Smooth muscle cell (in vitro differentiated cells): ENCODE results near the gene LHX2. TPM values are rescaled to one million over a fixed set of nuclear protein-coding genes. Genes with fewer than 3 reads are reported as not detected.

Source experiments
- DNase-seq: peaks from one replicate; lab custom pipeline; 2025; ENCODE audit not compliant: unreplicated experiment; lab: John Stamatoyannopoulos, UW
- H2AFZ ChIP-seq: fragments of 200-600 bp; sonication (generic); 2 replicates; pipeline ENCODE4 v1.6.0; 2016; ENCODE audit warnings: antibody characterized with exemption, low read depth, mild to moderate bottlenecking
- H3F3A ChIP-seq: fragments of 200-600 bp; sonication (generic); 2 replicates; pipeline ENCODE4 v1.6.0; 2017; ENCODE audit warnings: antibody characterized with exemption, low read depth
- H3K27ac ChIP-seq: fragments of 200-600 bp; sonication (generic); 2 replicates; pipeline ENCODE4 v1.5.1; 2016; ENCODE audit warnings: low read depth, mild to moderate bottlenecking
- H3K27me3 ChIP-seq: fragments of 200-600 bp; sonication (generic); 2 replicates; pipeline ENCODE4 v1.6.1; 2016; ENCODE audit warnings: low read depth, mild to moderate bottlenecking
- H3K36me3 ChIP-seq: fragments of 200-600 bp; sonication (generic); 2 replicates; pipeline ENCODE4 v1.5.1; 2016; ENCODE audit warnings: low read depth
- H3K4me1 ChIP-seq: fragments of 200-600 bp; sonication (generic); 2 replicates; pipeline ENCODE4 v1.5.1; 2016; ENCODE audit warnings: low read depth
- H3K4me2 ChIP-seq: fragments of 200-600 bp; sonication (generic); 2 replicates; pipeline ENCODE4 v1.6.0; 2016; ENCODE audit warnings: mild to moderate bottlenecking
- H3K4me3 ChIP-seq: fragments of 200-600 bp; sonication (generic); 2 replicates; pipeline ENCODE4 v1.5.1; 2016; ENCODE audit warnings: mild to moderate bottlenecking
- H3K79me2 ChIP-seq: fragments of 200-600 bp; sonication (generic); 2 replicates; pipeline ENCODE4 v1.6.0; 2016; ENCODE audit warnings: low read depth, mild to moderate bottlenecking
- H3K9ac ChIP-seq: fragments of 200-600 bp; sonication (generic); 2 replicates; pipeline ENCODE4 v1.6.0; 2016; ENCODE audit warnings: low read depth
- H3K9me3 ChIP-seq: fragments of 200-600 bp; sonication (generic); replicated peaks from 2 replicates; pipeline ENCODE4 v1.5.1; 2016; ENCODE audit warnings: low read depth
- H4K20me1 ChIP-seq: fragments of 200-600 bp; sonication (generic); 2 replicates; pipeline ENCODE4 v1.6.0; 2016; ENCODE audit warnings: low read depth
- WGBS: methylation state at CpG from one replicate; pipeline ENCODE4 v1.1.7; 2016; ENCODE audit warnings: low lambda C conversion rate; 5-methylcytosine and 5-hydroxymethylcytosine counted together
- polyA plus RNA-seq: library from polyadenylated mRNA; unstranded; fragments of >200 nt; fragmentation: Nextera tagmentation; extraction: Ambion mirVana; gene quantifications from 2 replicates; pipeline ENCODE4 v1.2.1, GENCODE V29; 2016
- total RNA-seq: library from RNA; depleted of rRNA; stranded (reverse); fragments of >200 nt; gene quantifications from 2 replicates; pipeline ENCODE4 v1.2.3, GENCODE V29; 2014
- TF ChIP-seq, protein P1 (sequence below): fragments of 200-600 bp; sonication (generic); IDR thresholded peaks from 2 replicates; pipeline ENCODE4 v1.5.1; 2017; ENCODE audit warnings: borderline replicate concordance, mild to moderate bottlenecking, antibody characterized with exemption; ENCODE audit not compliant: insufficient read depth, poor library complexity, severe bottlenecking

The LHX2 gene
- total and polyA plus RNA-seq, 2 experiments from 2014 or later: not detected

DNA sequence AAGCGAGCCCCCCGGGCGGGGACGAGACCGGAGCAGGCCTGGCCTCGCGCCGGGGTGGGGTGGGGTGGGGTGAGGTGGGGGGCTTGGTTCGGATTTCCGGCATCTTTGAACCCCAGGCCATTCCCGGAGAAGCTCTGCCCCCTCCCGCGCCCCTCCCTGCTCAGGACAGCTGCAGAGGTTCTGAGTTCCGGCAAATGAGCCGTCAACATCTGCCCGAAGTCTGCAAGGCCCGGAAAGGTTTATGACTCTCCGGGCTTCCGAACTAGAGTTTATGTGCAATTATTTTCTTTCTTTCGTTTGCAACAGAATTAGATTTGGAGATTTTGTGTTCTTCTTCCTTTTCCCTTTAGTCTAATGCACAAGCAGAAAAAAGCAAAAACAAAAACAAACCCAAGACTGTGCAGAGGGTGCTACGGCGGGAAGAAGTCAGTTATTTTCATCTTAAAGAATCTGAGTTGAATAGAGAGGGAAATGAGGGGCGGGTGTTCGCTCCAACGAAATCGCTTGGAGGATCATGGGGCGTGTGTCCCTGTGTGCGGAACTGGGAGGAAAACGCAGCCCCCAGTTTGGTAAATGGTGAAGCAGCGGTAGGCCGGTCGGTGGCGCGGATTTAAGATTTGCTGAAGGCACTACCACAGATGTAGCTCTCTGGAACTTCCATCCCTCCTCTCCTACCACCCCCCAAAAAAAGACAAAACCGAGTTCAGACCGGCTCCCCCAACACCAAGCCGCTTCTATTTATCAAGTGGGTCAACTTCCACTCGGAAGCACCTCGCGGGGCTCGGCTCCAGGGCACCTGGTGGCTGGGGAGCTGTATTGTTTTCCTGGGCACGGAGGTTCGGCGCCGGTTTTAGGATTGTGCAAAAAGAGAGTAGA, 4.8 kb downstream of the LHX2 start:
- WGBS: 7% methylated on average over 37 of the region's 45 CpGs
- no peak for DNase-seq
- Histone ChIP-seq H4K20me1 (peaks cover 4% of the 10 kb centered on the region), H3K27ac (no peak overlapping the region), H3K36me3 (no peaks in the 10 kb centered on the region), H3K9me3 (no peaks in the 10 kb centered on the region), H3K4me2 (no peak overlapping the region), H3K79me2 (no peaks in the 10 kb centered on the region), H2AFZ (no peak overlapping the region), H3K9ac (no peak overlapping the region), H3K27me3 (peaks cover 100% of the 10 kb centered on the region), H3K4me1 (peaks cover 11% of the 10 kb centered on the region), H3F3A (no peaks in the 10 kb centered on the region), H3K4me3 (no peak overlapping the region)
- TF ChIP-seq, protein P1, sequence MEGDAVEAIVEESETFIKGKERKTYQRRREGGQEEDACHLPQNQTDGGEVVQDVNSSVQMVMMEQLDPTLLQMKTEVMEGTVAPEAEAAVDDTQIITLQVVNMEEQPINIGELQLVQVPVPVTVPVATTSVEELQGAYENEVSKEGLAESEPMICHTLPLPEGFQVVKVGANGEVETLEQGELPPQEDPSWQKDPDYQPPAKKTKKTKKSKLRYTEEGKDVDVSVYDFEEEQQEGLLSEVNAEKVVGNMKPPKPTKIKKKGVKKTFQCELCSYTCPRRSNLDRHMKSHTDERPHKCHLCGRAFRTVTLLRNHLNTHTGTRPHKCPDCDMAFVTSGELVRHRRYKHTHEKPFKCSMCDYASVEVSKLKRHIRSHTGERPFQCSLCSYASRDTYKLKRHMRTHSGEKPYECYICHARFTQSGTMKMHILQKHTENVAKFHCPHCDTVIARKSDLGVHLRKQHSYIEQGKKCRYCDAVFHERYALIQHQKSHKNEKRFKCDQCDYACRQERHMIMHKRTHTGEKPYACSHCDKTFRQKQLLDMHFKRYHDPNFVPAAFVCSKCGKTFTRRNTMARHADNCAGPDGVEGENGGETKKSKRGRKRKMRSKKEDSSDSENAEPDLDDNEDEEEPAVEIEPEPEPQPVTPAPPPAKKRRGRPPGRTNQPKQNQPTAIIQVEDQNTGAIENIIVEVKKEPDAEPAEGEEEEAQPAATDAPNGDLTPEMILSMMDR: no peak

GRCh38 chr9:124017051-124017928, 5.7 kb downstream of the LHX2 start:
- Histone ChIP-seq H4K20me1 (peaks cover 4% of the 10 kb centered on the region), H2AFZ (no peak overlapping the region), H3K4me3 (peak overlapping the region; percentile 26), H3K4me2 (peak overlapping the region; percentile 83), H3K36me3 (no peaks in the 10 kb centered on the region), H3F3A (no peaks in the 10 kb centered on the region), H3K27me3 (peaks cover 100% of the 10 kb centered on the region), H3K79me2 (no peaks in the 10 kb centered on the region), H3K4me1 (peaks cover 11% of the 10 kb centered on the region), H3K27ac (no peak overlapping the region), H3K9ac (no peak overlapping the region), H3K9me3 (no peaks in the 10 kb centered on the region)
- no peak for DNase-seq
- WGBS: 3% methylated on average over 40 of the region's 73 CpGs
- TF ChIP-seq, protein P1: no peak

DNA sequence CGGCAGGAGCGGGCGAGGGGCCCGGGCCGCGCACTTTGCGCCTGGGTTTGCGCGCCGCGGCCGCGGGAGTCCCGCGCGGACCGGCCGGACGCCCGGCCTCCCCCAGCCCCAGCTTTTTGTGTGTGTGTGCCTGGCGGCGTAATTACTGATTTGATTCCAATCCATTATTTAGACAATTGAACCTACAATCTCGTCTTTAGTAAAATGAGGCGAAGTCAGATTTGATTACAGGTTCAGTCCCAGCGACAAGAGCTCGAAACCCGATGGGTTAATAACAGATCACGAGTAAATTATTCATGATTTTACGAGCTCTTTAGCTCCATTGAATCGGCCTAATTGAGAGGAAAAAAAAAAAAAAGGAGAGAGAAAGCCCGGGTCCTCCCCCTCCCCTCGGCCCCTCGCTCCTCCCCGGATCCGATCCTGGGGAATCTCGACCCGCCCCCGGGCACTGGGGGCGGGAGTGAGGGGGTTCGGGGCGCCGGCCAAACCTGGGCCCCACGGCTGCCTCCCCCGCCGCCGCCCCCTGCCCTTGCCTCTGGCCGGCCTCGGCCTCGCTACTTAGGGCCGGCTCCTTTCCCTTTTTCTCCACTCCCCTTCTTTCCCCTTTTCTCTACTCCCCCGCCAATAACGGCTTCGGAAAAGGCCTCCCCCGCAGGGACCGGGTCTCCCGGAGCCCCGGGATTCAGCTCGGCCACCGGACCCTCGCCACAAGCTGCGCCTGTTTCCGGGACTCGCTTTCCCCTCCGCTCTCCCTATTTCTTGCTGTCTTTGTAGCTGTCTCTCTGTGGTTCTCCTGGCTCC, 6.6 kb downstream of the LHX2 start:
- peaks cover 4% of the 10 kb centered on the region for H4K20me1 ChIP-seq
- H3K4me2 ChIP-seq: peak overlapping the region; percentile 83
- no peak for DNase-seq
- H3K27me3 ChIP-seq: peaks cover 100% of the 10 kb centered on the region
- H3K9me3 ChIP-seq: no peaks in the 10 kb centered on the region
- no peak overlapping the region for H3K9ac ChIP-seq
- TF ChIP-seq, protein P1: no peak
- H2AFZ ChIP-seq: no peak overlapping the region
- 2% methylated on average over 43 of the region's 64 CpGs for WGBS
- H3K79me2 ChIP-seq: no peaks in the 10 kb centered on the region
- H3K36me3 ChIP-seq: no peaks in the 10 kb centered on the region
- peaks cover 11% of the 10 kb centered on the region for H3K4me1 ChIP-seq
- no peaks in the 10 kb centered on the region for H3F3A ChIP-seq
- H3K27ac ChIP-seq: no peak overlapping the region
- H3K4me3 ChIP-seq: peak overlapping the region; percentile 26
